Measurements from ENCODE around the gene SORCS2.

GRCh38 chr4:7637139-7637538 is 444.8 kb downstream of the SORCS2 start:
- TF ChIP-seq CTCF (IDR thresholded peaks at IDR 0.05) (no peak), SIN3A (IDR thresholded peaks at IDR 0.05; ENCODE audit: borderline replicate concordance, low read depth, low read length) (no peak)

Measured in SK-N-SH (cell line).